ENCODE measurements around the gene MAPRE2. TPM values are rescaled to one million over a fixed set of nuclear protein-coding genes. Genes with fewer than 3 reads are reported as not detected.

Gene MAPRE2
- polyA plus RNA-seq, 1 donor from 2014 or later = 58.9 TPM

GRCh38 chr18:35049111-35050027 lies 8.2 kb downstream of the MAPRE2 start:
- Histone ChIP-seq H3K27ac (ENCODE audit: low read length) (no peak overlapping the region), H3K9ac (ENCODE audit: low read length) (no peak overlapping the region), H3K27me3 (ENCODE audit: insufficient read depth, low read depth, low read length) (no peaks in the 10 kb centered on the region), H3K79me2 (replicated peaks; ENCODE audit: insufficient read depth, low read length) (peaks cover 84% of the 10 kb centered on the region), H2AFZ (ENCODE audit: low read depth, low read length) (no peak overlapping the region), H3K36me3 (ENCODE audit: insufficient read depth, low read length) (no peaks in the 10 kb centered on the region), H3K4me2 (ENCODE audit: low read length) (no peak overlapping the region), H3K9me2 (ENCODE audit: insufficient read depth, low read length) (no peaks in the 10 kb centered on the region), H3F3A (ENCODE audit: insufficient read depth, low read length, poor library complexity, severe bottlenecking) (peaks cover 4% of the 10 kb centered on the region), H4K20me1 (ENCODE audit: insufficient read depth) (peaks cover 30% of the 10 kb centered on the region), H3K4me3 (ENCODE audit: low read length) (no peak overlapping the region), H3K9me3 (ENCODE audit: low read length) (no peaks in the 10 kb centered on the region)
- TF ChIP-seq EP300 (conservative IDR thresholded peaks at IDR 0.05; ENCODE audit: poor library complexity, severe bottlenecking) = no peak
- no peak for TF ChIP-seq RAD21 (conservative IDR thresholded peaks at IDR 0.05)
- TF ChIP-seq MXI1 (conservative IDR thresholded peaks at IDR 0.05; ENCODE audit: poor library complexity, severe bottlenecking) = no peak
- no peak for TF ChIP-seq POLR2AphosphoS5 (IDR thresholded peaks at IDR 0.05)
- TF ChIP-seq EZH2 (IDR thresholded peaks at IDR 0.05; ENCODE audit: borderline replicate concordance, insufficient read depth, low read length, poor library complexity, severe bottlenecking) = no peak
- no peak for TF ChIP-seq CTCF (IDR thresholded peaks at IDR 0.05; ENCODE audit: poor library complexity, severe bottlenecking)
- TF ChIP-seq REST (IDR thresholded peaks at IDR 0.05; ENCODE audit: borderline replicate concordance) = no peak
- no peak for TF ChIP-seq SMC3 (conservative IDR thresholded peaks at IDR 0.05; ENCODE audit: poor library complexity)
- TF ChIP-seq TAF1 (IDR thresholded peaks at IDR 0.05; ENCODE audit: low read depth) = no peak

GRCh38 chr18:35050028-35050546 lies 8.9 kb downstream of the MAPRE2 start:
- Histone ChIP-seq H3K36me3 (ENCODE audit: insufficient read depth, low read length) (no peaks in the 10 kb centered on the region), H4K20me1 (ENCODE audit: insufficient read depth) (peaks cover 34% of the 10 kb centered on the region), H2AFZ (ENCODE audit: low read depth, low read length) (no peak overlapping the region), H3K4me3 (ENCODE audit: low read length) (peak overlapping the region; percentile 25), H3K27ac (ENCODE audit: low read length) (no peak overlapping the region), H3K79me2 (replicated peaks; ENCODE audit: insufficient read depth, low read length) (peaks cover 84% of the 10 kb centered on the region), H3K9me3 (ENCODE audit: low read length) (no peaks in the 10 kb centered on the region), H3F3A (ENCODE audit: insufficient read depth, low read length, poor library complexity, severe bottlenecking) (peaks cover 4% of the 10 kb centered on the region), H3K9me2 (ENCODE audit: insufficient read depth, low read length) (no peaks in the 10 kb centered on the region), H3K4me2 (ENCODE audit: low read length) (no peak overlapping the region), H3K27me3 (ENCODE audit: insufficient read depth, low read depth, low read length) (no peaks in the 10 kb centered on the region), H3K9ac (ENCODE audit: low read length) (no peak overlapping the region)
- no peak for TF ChIP-seq EP300 (conservative IDR thresholded peaks at IDR 0.05; ENCODE audit: poor library complexity, severe bottlenecking)
- TF ChIP-seq POLR2AphosphoS5 (IDR thresholded peaks at IDR 0.05) = no peak
- no peak for TF ChIP-seq TAF1 (IDR thresholded peaks at IDR 0.05; ENCODE audit: low read depth)
- no peak for TF ChIP-seq EZH2 (IDR thresholded peaks at IDR 0.05; ENCODE audit: borderline replicate concordance, insufficient read depth, low read length, poor library complexity, severe bottlenecking)
- TF ChIP-seq REST (IDR thresholded peaks at IDR 0.05; ENCODE audit: borderline replicate concordance) = no peak
- TF ChIP-seq SMC3 (conservative IDR thresholded peaks at IDR 0.05; ENCODE audit: poor library complexity) = no peak
- TF ChIP-seq CTCF (IDR thresholded peaks at IDR 0.05; ENCODE audit: poor library complexity, severe bottlenecking) = no peak
- no peak for TF ChIP-seq RAD21 (conservative IDR thresholded peaks at IDR 0.05)
- no peak for TF ChIP-seq MXI1 (conservative IDR thresholded peaks at IDR 0.05; ENCODE audit: poor library complexity, severe bottlenecking)
